GM21528 (cell line): ENCODE data around the gene KREMEN1.
"Not testable (repeated sequence)": the region's sequence is repeated elsewhere in the genome, so short reads cannot be mapped to it uniquely, and the experiment has no call there.

Source experiments
- ATAC-seq: cut with Tn5 transposase; IDR thresholded peaks from one replicate; pipeline ENCODE4 v1.9.1; 2021; ENCODE audit warnings: mild to moderate bottlenecking, moderate library complexity; ENCODE audit not compliant: unreplicated experiment, low FRiP score

KREMEN1 gene

GRCh38 chr22:29074276-29074772 is 1.5 kb downstream of the KREMEN1 start:
- no peak for ATAC-seq

- ATAC-seq, result no peak
These were observed 5.4 kb downstream of the KREMEN1 start for GRCh38 chr22:29078036-29078868.

GRCh38 chr22:29078869-29079207 is 6.0 kb downstream of the KREMEN1 start:
- ATAC-seq, result no peak

- no peak for ATAC-seq
These were observed 6.5 kb downstream of the KREMEN1 start for GRCh38 chr22:29079218-29079901.

- ATAC-seq, result no peak
These were observed 7.5 kb downstream of the KREMEN1 start for GRCh38 chr22:29080106-29080975.

- no peak for ATAC-seq
These were observed 8.8 kb downstream of the KREMEN1 start for GRCh38 chr22:29081517-29082236.

- ATAC-seq, result no peak
These were observed 10.2 kb downstream of the KREMEN1 start for GRCh38 chr22:29082826-29083545.

- not testable (repeated sequence) for ATAC-seq
These were observed 10.7 kb downstream of the KREMEN1 start for GRCh38 chr22:29083576-29083932.

GRCh38 chr22:29083933-29084591 is 11.2 kb downstream of the KREMEN1 start:
- no peak for ATAC-seq

GRCh38 chr22:29087012-29087411 is 14.2 kb downstream of the KREMEN1 start:
- no peak for ATAC-seq

- no peak for ATAC-seq
These were observed 16.0 kb downstream of the KREMEN1 start for GRCh38 chr22:29088809-29089208.

- ATAC-seq, result no peak
These were observed 16.7 kb downstream of the KREMEN1 start for GRCh38 chr22:29089507-29089906.

- no peak for ATAC-seq
These were observed 17.2 kb downstream of the KREMEN1 start for GRCh38 chr22:29090039-29090438.

- no peak for ATAC-seq
These were observed 19.4 kb downstream of the KREMEN1 start for GRCh38 chr22:29092243-29092642.

- ATAC-seq, result no peak
These were observed 20.2 kb downstream of the KREMEN1 start for GRCh38 chr22:29093030-29093429.

- ATAC-seq, result no peak
These were observed 20.9 kb downstream of the KREMEN1 start for GRCh38 chr22:29093501-29094300.

GRCh38 chr22:29095459-29095858 is 22.6 kb downstream of the KREMEN1 start:
- no peak for ATAC-seq
